GM12878 (cell line): ENCODE results near the gene TTLL11. TPM values are rescaled to one million over a fixed set of nuclear protein-coding genes. Genes with fewer than 3 reads are reported as not detected.

Experiments
- ATAC-seq: fragments of 200-7000 bp; cut with Tn5 transposase; 3 replicates; pipeline ENCODE4 v1.9.1; 2020; ENCODE audit warnings: mild to moderate bottlenecking, moderate library complexity
- BruUV-seq: library from RNA; stranded (reverse); fragments of 400-500 nt; replicated peaks from 2 replicates; lab custom pipeline; 2021; lab: Mats Ljungman, UMichigan
- CTCF ChIA-PET: fragments of 300-600 bp; sonication (Branson Sonifier 250); formaldehyde crosslinking; extraction: SDS; loops from one replicate; lab custom pipeline; 2021; ENCODE audit warnings: inconsistent platforms; lab: Yijun Ruan, JAX
- POLR2A ChIA-PET: fragments of 350-600 bp; formaldehyde crosslinking; extraction: SDS; loops from one replicate; lab custom pipeline; 2021; ENCODE audit warnings: inconsistent platforms; lab: Charles Lee
- RAD21 ChIA-PET: fragments of 300-600 bp; sonication (Branson Sonifier 250); formaldehyde crosslinking; loops from one replicate; lab custom pipeline; 2023; ENCODE audit warnings: antibody characterized with exemption; ENCODE audit not compliant: unreplicated experiment; lab: Charles Lee
- SMC1A ChIA-PET: fragments of 300-600 bp; sonication (Branson Sonifier 250); formaldehyde crosslinking; loops from one replicate; lab custom pipeline; 2023; ENCODE audit not compliant: unreplicated experiment, uncharacterized antibody; lab: Charles Lee
- DNase-seq: peaks from one replicate; pipeline ENCODE4 v3.0.0-alpha.2; 2011; ENCODE audit warnings: low read depth, low spot score
- FAIRE-seq: peaks from 3 replicates; lab custom pipeline; 2011; peaks lifted over from hg19 to GRCh38; lab: Jason Lieb, UNC
- H2AFZ ChIP-seq: 2 replicates; pipeline ENCODE4 v1.6.0; 2011; ENCODE audit warnings: low read depth, low read length, control low read depth; ENCODE audit not compliant: control insufficient read depth
- H3K27ac ChIP-seq: 2 replicates; pipeline ENCODE4 v1.5.1; 2011; ENCODE audit warnings: control low read depth; ENCODE audit not compliant: control insufficient read depth, insufficient read depth
- H3K27me3 ChIP-seq, 2 experiments: replicated peaks in 1 of 2; 2 replicates each; pipeline versions ENCODE4 v1.6.0 to v1.6.1; 2011; ENCODE audit warnings: low read length in 1 of 2; ENCODE audit not compliant: control insufficient read depth in 2 of 2, insufficient read depth in 2 of 2
- H3K36me3 ChIP-seq, 2 experiments: 2 replicates each; pipeline ENCODE4 v1.5.1; 2011; ENCODE audit warnings: low read length in 1 of 2; ENCODE audit not compliant: control insufficient read depth in 2 of 2, insufficient read depth in 2 of 2
- H3K4me1 ChIP-seq: 2 replicates; pipeline ENCODE4 v1.6.1; 2011; ENCODE audit warnings: mild to moderate bottlenecking, low read length, moderate library complexity, mixed read lengths; ENCODE audit not compliant: control insufficient read depth, insufficient read depth
- H3K4me2 ChIP-seq: 2 replicates; pipeline ENCODE4 v1.6.0; 2011; ENCODE audit warnings: control low read depth; ENCODE audit not compliant: control insufficient read depth, insufficient read depth
- H3K4me3 ChIP-seq: fragments of 200-600 bp; sonication (generic); 2 replicates; pipeline ENCODE4 v1.5.1; 2016
- H3K79me2 ChIP-seq: 2 replicates; pipeline ENCODE4 v1.6.0; 2011; ENCODE audit warnings: low read length; ENCODE audit not compliant: control insufficient read depth, insufficient read depth
- H3K9ac ChIP-seq: 2 replicates; pipeline ENCODE4 v1.8.0; 2011; ENCODE audit warnings: low read length, control low read depth, mixed read lengths; ENCODE audit not compliant: control insufficient read depth, insufficient read depth
- H3K9me3 ChIP-seq: replicated peaks from 3 replicates; pipeline ENCODE4 v1.5.1; 2011; ENCODE audit warnings: mild to moderate bottlenecking, low read length; ENCODE audit not compliant: control insufficient read depth, insufficient read depth
- H4K20me1 ChIP-seq: 2 replicates; pipeline ENCODE4 v1.6.0; 2011; ENCODE audit not compliant: control insufficient read depth, insufficient read depth
- ASH2L ChIP-seq: fragments of 300-600, 200-600 bp; sonication (generic); IDR thresholded peaks from 2 replicates; pipeline ENCODE4 v1.6.1; 2017; ENCODE audit warnings: low read depth, mild to moderate bottlenecking, borderline replicate concordance
- BHLHE40 ChIP-seq, 2 experiments: fragments of 450-650 bp in 1 of 2; IDR thresholded peaks; 2 replicates each; pipeline ENCODE4 v1.6.1; 2011 to 2017; ENCODE audit warnings: low read depth in 2 of 2, borderline replicate concordance in 1 of 2, improper control_type of control experiment in 1 of 2, low read length in 1 of 2, mild to moderate bottlenecking in 1 of 2
- BRCA1 ChIP-seq: IDR thresholded peaks from 2 replicates; pipeline ENCODE4 v1.6.1; 2011; ENCODE audit warnings: low read depth, low read length, improper control_type of control experiment
- CBX3 ChIP-seq: fragments of 200-600 bp; sonication (generic); IDR thresholded peaks from 2 replicates; pipeline ENCODE4 v1.6.1; 2016; ENCODE audit warnings: low read depth, borderline replicate concordance
- HDAC2 ChIP-seq: fragments of 200-600 bp; sonication (generic); IDR thresholded peaks from 2 replicates; pipeline ENCODE4 v1.6.1; 2017
- NFYA ChIP-seq: IDR thresholded peaks from 2 replicates; pipeline ENCODE4 v1.6.1; 2011; ENCODE audit warnings: low read depth, mild to moderate bottlenecking, low read length, improper control_type of control experiment, borderline replicate concordance
- PAX8 ChIP-seq: fragments of 450-650 bp; IDR thresholded peaks from 2 replicates; pipeline ENCODE4 v1.6.1; 2017; ENCODE audit warnings: mild to moderate bottlenecking, moderate library complexity
- WGBS: methylation state at CpG from one replicate; pipeline ENCODE4 v1.1.6; 2016; ENCODE audit warnings: low lambda C conversion rate; ENCODE audit not compliant: insufficient replicate concordance, insufficient coverage; ENCODE audit errors: missing lambda C conversion rate; 5-methylcytosine and 5-hydroxymethylcytosine counted together
- in situ Hi-C: fragments of 300-500 bp; cut with MboI; formaldehyde crosslinking; loops from 9 replicates; pipeline ENCODE4 v1.14.3; 2018; ENCODE audit warnings: mixed read lengths
- intact Hi-C: fragments of 100-400 bp; cut with micrococcal nuclease; formaldehyde crosslinking; loops from one replicate; pipeline ENCODE4 v1.14.2; 2022; ENCODE audit not compliant: unreplicated experiment
- polyA plus RNA-seq, 11 experiments: library from polyadenylated mRNA; depleted of rRNA in 4 of 11; unstranded in 6 of 11; stranded (reverse) in 5 of 11; fragments of >200 nt; fragmentation: Nextera tagmentation in 4 of 11; fragmentation: Illumina TruSeq in 1 of 11; extraction: Ambion mirVana in 4 of 11; extraction: Trizol in 1 of 11; gene quantifications; 1 replicate in 1 of 11; 2 replicates in 10 of 11; pipeline versions ENCODE4 v1.2.1 to v1.2.3, GENCODE V29; 2011 to 2016; ENCODE audit warnings: inconsistent platforms in 2 of 11, missing spikeins in 2 of 11, low read depth in 1 of 11
- total RNA-seq, 4 experiments: library from RNA; depleted of rRNA in 3 of 4; stranded (reverse); fragments of >200 nt in 3 of 4; fragmentation: Illumina TruSeq in 1 of 4; extraction: Trizol in 1 of 4; gene quantifications; 2 replicates each; pipeline versions ENCODE4 v1.2.1 to v1.2.3, GENCODE V29; 2013 to 2021

The TTLL11 gene
- total and polyA plus RNA-seq, 10 of the 15 experiments (the other 5 are each of a cell fraction or from before 2014, with no cell fraction given) = 1.2 to 3.7 (median 2.9) TPM

GRCh38 chr9:122121931-122122330 is 28.8 kb upstream of the TTLL11 start:
- no TSS peak for BruUV-seq
- intact Hi-C loops = loop anchor here (10.0 kb wide), 1 partner anchor 577 kb away; no protein-coding TSS in a partner anchor
- H3K4me3 ChIP-seq = no peak overlapping the region
- peaks cover 2 to 9% of the 10 kb centered on the region in 2 experiments; a peak in 2 of 4 replicates for H3K27me3 ChIP-seq
- ChIA-PET SMC1A (interaction anchor here (1.1 to 4.4 kb wide), 3 partner anchors 18 to 233 kb away, joined by 3 to 41 read pairs (median 3); no protein-coding TSS in a partner anchor), CTCF (interaction anchor here (0.8 to 11.7 kb wide), 13 partner anchors 11 to 687 kb away, joined by 3 to 190 read pairs (median 5); partner anchors contain the start of genes MORN5 and NDUFA8), POLR2A (no interaction called here), RAD21 (interaction anchor here (1.2 to 7.6 kb wide), 3 partner anchors 24 to 230 kb away, joined by 3 to 76 read pairs (median 3); no protein-coding TSS in a partner anchor)
- 26% methylated on average over 6 of the region's 6 CpGs for WGBS
- H3K79me2 ChIP-seq = no peaks in the 10 kb centered on the region
- no peak overlapping the region for H3K9ac ChIP-seq
- H3K4me1 ChIP-seq = no peaks in the 10 kb centered on the region
- in situ Hi-C loops = loop anchor here (5.0 to 10.0 kb wide), 3 partner anchors 230 to 690 kb away; no protein-coding TSS in a partner anchor
- H3K27ac ChIP-seq = no peak overlapping the region
- TF ChIP-seq ASH2L (no peak), BHLHE40 (IDR thresholded peaks at IDR 0.05; ENCODE audit: borderline replicate concordance in 1 of 2, low read depth in 2 of 2, low read length in 1 of 2) (no peak), PAX8 (no peak), BRCA1 (no peak), CBX3 (no peak), HDAC2 (no peak), NFYA (no peak)
- no peaks in the 10 kb centered on the region for H3K36me3 ChIP-seq
- FAIRE-seq (no peak), ATAC-seq (no peak), DNase-seq (no peak)
- no peaks in the 10 kb centered on the region; the same call in 1 of the 2 replicates for H4K20me1 ChIP-seq
- no peaks in the 10 kb centered on the region; the same call in 1 of the 3 replicates for H3K9me3 ChIP-seq
- H2AFZ ChIP-seq = no peak overlapping the region
- H3K4me2 ChIP-seq = no peak overlapping the region
